ENCODE results near the gene CCDC85B. TPM values are rescaled to one million over a fixed set of nuclear protein-coding genes. Genes with fewer than 3 reads are reported as not detected.

CCDC85B gene
- total and polyA plus RNA-seq, 4 donors, result 4.3 to 12.6 (median 6.9) TPM

- TF ChIP-seq REST (IDR thresholded peaks at IDR 0.05), result no peak
Measured at GRCh38 chr11:65895482-65895981, 5.1 kb downstream of the CCDC85B start (continued).

- DNase-seq (ENCODE audit: low spot score), result no peak
- H3K4me1 ChIP-seq (ENCODE audit: control insufficient read depth in 4 of 4, insufficient read depth in 4 of 4, low read length in 3 of 4), result peaks cover 0 to 26% (median 14%) of the 10 kb centered on the region in 4 donors
- 93% methylated on average over 14 of the region's 14 CpGs for WGBS
- no peak overlapping the region for H3K27ac ChIP-seq (ENCODE audit: low read depth in 1 of 2, low read length in 2 of 2)
- peaks cover 0 to 1% (median 0%) of the 10 kb centered on the region in 4 donors for H3K36me3 ChIP-seq (ENCODE audit: control insufficient read depth in 4 of 4, insufficient read depth in 3 of 4, low read depth in 1 of 4, low read length in 3 of 4)
- no peaks in the 10 kb centered on the region for H3K9me3 ChIP-seq (ENCODE audit: control insufficient read depth in 4 of 4, low read length in 3 of 4)
- H3K9ac ChIP-seq (ENCODE audit: low read depth in 1 of 2, low read length in 2 of 2), result no peak overlapping the region
- TF ChIP-seq TAF1 (conservative IDR thresholded peaks at IDR 0.05) (no peak), YY1 (IDR thresholded peaks at IDR 0.05) (no peak), EGR1 (IDR thresholded peaks at IDR 0.05; ENCODE audit: low read depth in 2 of 2) (no peak), HNF4A (conservative IDR thresholded peaks at IDR 0.05) (no peak), RXRA (IDR thresholded peaks at IDR 0.05) (no peak), GABPA (IDR thresholded peaks at IDR 0.05 in 1 of 2, conservative IDR thresholded peaks at IDR 0.05 in 1 of 2) (no peak), FOXA2 (IDR thresholded peaks at IDR 0.05) (no peak)
- H3K27me3 ChIP-seq (ENCODE audit: control insufficient read depth in 4 of 4, insufficient read depth in 4 of 4, low read length in 3 of 4), result no peaks in the 10 kb centered on the region
- no peak overlapping the region for H3K4me3 ChIP-seq (ENCODE audit: low read depth in 1 of 3, low read length in 3 of 3)
Measured at GRCh38 chr11:65896034-65896999, 5.8 kb downstream of the CCDC85B start.

GRCh38 chr11:65897020-65897471 lies 6.6 kb downstream of the CCDC85B start:
- H3K36me3 ChIP-seq (ENCODE audit: control insufficient read depth in 4 of 4, insufficient read depth in 3 of 4, low read depth in 1 of 4, low read length in 3 of 4), result peaks cover 0 to 1% (median 0%) of the 10 kb centered on the region in 4 donors
- DNase-seq (ENCODE audit: low spot score), result no peak
- no peak overlapping the region for H3K4me3 ChIP-seq (ENCODE audit: low read depth in 1 of 3, low read length in 3 of 3)
- TF ChIP-seq YY1 (IDR thresholded peaks at IDR 0.05) (no peak), RAD21 (IDR thresholded peaks at IDR 0.05) (no peak), GABPA (IDR thresholded peaks at IDR 0.05 in 1 of 2, conservative IDR thresholded peaks at IDR 0.05 in 1 of 2) (no peak), NR2F2 (IDR thresholded peaks at IDR 0.05) (no peak), TAF1 (conservative IDR thresholded peaks at IDR 0.05) (no peak), EGR1 (IDR thresholded peaks at IDR 0.05; ENCODE audit: low read depth in 2 of 2) (no peak), ATF3 (IDR thresholded peaks at IDR 0.05) (no peak), HNF4A (conservative IDR thresholded peaks at IDR 0.05) (no peak), REST (IDR thresholded peaks at IDR 0.05) (no peak), FOXA1 (IDR thresholded peaks at IDR 0.05) (no peak), HNF4G (IDR thresholded peaks at IDR 0.05) (no peak), SP1 (IDR thresholded peaks at IDR 0.05) (no peak)
- no peak overlapping the region for H3K27ac ChIP-seq (ENCODE audit: low read depth in 1 of 2, low read length in 2 of 2)
- H3K9me3 ChIP-seq (ENCODE audit: control insufficient read depth in 4 of 4, low read length in 3 of 4), result no peaks in the 10 kb centered on the region
- 93% methylated on average over 4 of the region's 4 CpGs for WGBS
- H3K27me3 ChIP-seq (ENCODE audit: control insufficient read depth in 4 of 4, insufficient read depth in 4 of 4, low read length in 3 of 4), result no peaks in the 10 kb centered on the region
- H3K4me1 ChIP-seq (ENCODE audit: control insufficient read depth in 4 of 4, insufficient read depth in 4 of 4, low read length in 3 of 4), result peaks cover 0 to 24% (median 12%) of the 10 kb centered on the region in 4 donors
- H3K9ac ChIP-seq (ENCODE audit: low read depth in 1 of 2, low read length in 2 of 2), result no peak overlapping the region
